Upper lobe of left lung (tissue), 6 donors: ENCODE measurements around the gene DCUN1D3. TPM values are rescaled to one million over a fixed set of nuclear protein-coding genes. Genes with fewer than 3 reads are reported as not detected.
"Not testable (repeated sequence)": the region's sequence is repeated elsewhere in the genome, so short reads cannot be mapped to it uniquely, and the experiment has no call there.

Experiments
- ATAC-seq, 2 donors: fragments of 200-7000 bp; cut with Tn5 transposase; one replicate each; pipeline ENCODE4 v1.9.1; 2022; ENCODE audit warnings: mild to moderate bottlenecking in 2 of 2, moderate library complexity in 2 of 2; ENCODE audit not compliant: low FRiP score in 2 of 2
- DNase-seq, 2 donors: peaks; one replicate each; pipeline ENCODE4 v3.0.0-alpha.2; 2019 to 2020
- H3K27ac ChIP-seq, 4 donors: fragments of 200-600 bp; sonication (generic); one replicate each; pipeline ENCODE4 v1.5.1; 2016 to 2019
- H3K27me3 ChIP-seq, 4 donors: fragments of 200-600 bp; sonication (generic); one replicate each; pipeline ENCODE4 v1.5.1; 2017 to 2019
- H3K36me3 ChIP-seq, 4 donors: fragments of 200-600 bp; sonication (generic); one replicate each; pipeline ENCODE4 v1.5.1; 2016 to 2019
- H3K4me1 ChIP-seq, 4 donors: fragments of 200-600 bp; sonication (generic); one replicate each; pipeline ENCODE4 v1.5.1; 2018 to 2019
- H3K4me3 ChIP-seq, 4 donors: fragments of 200-600 bp; sonication (generic); one replicate each; pipeline ENCODE4 v1.5.1; 2017 to 2019; ENCODE audit warnings: mild to moderate bottlenecking in 2 of 4, moderate library complexity in 1 of 4
- H3K9me3 ChIP-seq, 4 donors: fragments of 200-600 bp; sonication (generic); one replicate each; pipeline ENCODE4 v1.5.1; 2018 to 2019
- EP300 ChIP-seq, 4 donors: sonication (generic); formaldehyde crosslinking; IDR thresholded peaks; one replicate each; pipeline ENCODE4 v1.5.1; 2017; ENCODE audit warnings: antibody characterized with exemption in 4 of 4, control low read depth in 2 of 4
- POLR2A ChIP-seq, 4 donors: fragments of 450-650 bp; IDR thresholded peaks; one replicate each; pipeline ENCODE4 v1.5.1; 2016 to 2017; ENCODE audit warnings: antibody characterized with exemption in 4 of 4, mild to moderate bottlenecking in 2 of 4
- POLR2AphosphoS5 ChIP-seq, 2 donors: sonication (generic); formaldehyde crosslinking; IDR thresholded peaks; one replicate each; pipeline ENCODE4 v1.5.1; 2017; ENCODE audit warnings: antibody characterized with exemption in 2 of 2
- WGBS, 2 donors: methylation state at CpG; one replicate each; pipeline ENCODE4 v1.1.5; 2017 to 2018; 5-methylcytosine and 5-hydroxymethylcytosine counted together
- total RNA-seq, 6 donors: library from RNA; depleted of rRNA in 4 of 6; stranded (reverse); fragments of >200 nt in 4 of 6; gene quantifications; one replicate each; pipeline versions ENCODE4 v1.1.0 to v1.2.1, GENCODE V29; 2016 to 2021
- TF ChIP-seq, protein P1 (sequence below), 6 experiments: fragments of 450-650 bp in 4 of 6; fragments of 200-600 bp in 2 of 6; sonication (generic) in 2 of 6; IDR thresholded peaks; one replicate each; pipeline ENCODE4 v1.5.1; 2016 to 2019; ENCODE audit warnings: antibody characterized with exemption in 6 of 6
- donor health status: DM: no; HTN: no; CAD: no; lungs with moderate emphysema.
- donor health status: DM: no; HTN: yes; CAD: no; lungs with severe emphysema.

Gene DCUN1D3
- total RNA-seq, 6 donors from 2014 or later = 7.2 to 33.0 (median 19.3) TPM

DNA sequence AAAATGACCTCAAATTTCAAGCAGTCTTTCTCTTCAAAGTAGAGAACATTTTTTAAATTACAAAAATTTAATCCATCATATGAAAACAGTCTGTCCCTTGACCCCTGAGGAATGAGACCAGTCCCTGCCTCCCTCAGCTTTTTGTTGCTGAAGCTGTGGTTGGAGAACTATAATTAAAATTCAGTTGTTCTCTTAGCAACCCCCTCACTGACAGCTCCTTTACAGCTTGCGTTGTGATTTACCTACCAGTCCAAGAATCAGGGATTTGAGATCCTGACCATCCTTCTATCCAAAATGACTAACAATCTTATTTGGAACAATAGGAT lies 30.2 kb upstream of the DCUN1D3 start:
- no peak for ATAC-seq

DNA sequence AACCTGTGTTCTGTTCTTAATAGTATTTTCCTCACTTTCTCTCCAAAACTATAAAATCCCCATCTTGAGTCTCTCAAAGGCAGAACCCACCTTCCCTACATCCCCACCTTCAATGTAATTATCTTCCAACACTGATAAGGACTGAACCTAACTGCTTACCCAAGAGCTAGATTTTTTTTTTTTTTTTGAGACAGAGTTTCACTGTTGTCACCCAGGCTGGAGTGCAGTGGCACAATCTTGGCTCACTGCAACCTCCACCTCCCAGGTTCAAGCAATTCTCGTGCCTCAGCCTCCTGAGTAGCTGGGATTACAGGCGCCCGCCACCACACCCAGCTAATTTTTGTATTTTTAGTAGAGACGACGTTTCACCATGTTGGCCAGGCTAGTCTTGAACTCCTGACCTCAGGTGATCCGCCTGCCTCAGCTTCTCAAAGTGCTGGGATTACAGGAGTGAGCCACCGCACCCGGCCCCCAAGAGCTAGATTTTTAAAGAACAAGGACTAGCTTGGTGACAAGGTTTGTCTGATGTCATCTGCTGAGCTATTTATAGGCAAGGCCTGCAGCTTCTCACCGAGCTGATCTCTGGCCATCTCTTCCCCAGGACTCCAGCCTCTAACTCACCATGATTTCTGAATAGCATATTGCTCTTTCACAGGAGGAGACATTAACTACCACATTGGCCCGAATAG lies 29.7 kb upstream of the DCUN1D3 start:
- not testable (repeated sequence) for H3K27me3 ChIP-seq, H3K4me3 ChIP-seq, H3K9me3 ChIP-seq, H3K4me1 ChIP-seq, H3K36me3 ChIP-seq, DNase-seq
- WGBS, 2 donors = 78 to 90% methylated on average over 7 to 10 of the region's 10 CpGs
- ATAC-seq = peak in 1 of 2 donors; percentile 76
- peak overlapping the region in 3 of 4 donors; percentile 30 to 52 (median 40) for H3K27ac ChIP-seq

More for the DNA sequence above, 30.2 kb upstream of the DCUN1D3 start:
- no peak for TF ChIP-seq EP300 (IDR thresholded peaks at IDR 0.05)
- no peak for TF ChIP-seq POLR2A (IDR thresholded peaks at IDR 0.05)
- no peak for TF ChIP-seq POLR2AphosphoS5 (IDR thresholded peaks at IDR 0.05)
- TF ChIP-seq, protein P1, sequence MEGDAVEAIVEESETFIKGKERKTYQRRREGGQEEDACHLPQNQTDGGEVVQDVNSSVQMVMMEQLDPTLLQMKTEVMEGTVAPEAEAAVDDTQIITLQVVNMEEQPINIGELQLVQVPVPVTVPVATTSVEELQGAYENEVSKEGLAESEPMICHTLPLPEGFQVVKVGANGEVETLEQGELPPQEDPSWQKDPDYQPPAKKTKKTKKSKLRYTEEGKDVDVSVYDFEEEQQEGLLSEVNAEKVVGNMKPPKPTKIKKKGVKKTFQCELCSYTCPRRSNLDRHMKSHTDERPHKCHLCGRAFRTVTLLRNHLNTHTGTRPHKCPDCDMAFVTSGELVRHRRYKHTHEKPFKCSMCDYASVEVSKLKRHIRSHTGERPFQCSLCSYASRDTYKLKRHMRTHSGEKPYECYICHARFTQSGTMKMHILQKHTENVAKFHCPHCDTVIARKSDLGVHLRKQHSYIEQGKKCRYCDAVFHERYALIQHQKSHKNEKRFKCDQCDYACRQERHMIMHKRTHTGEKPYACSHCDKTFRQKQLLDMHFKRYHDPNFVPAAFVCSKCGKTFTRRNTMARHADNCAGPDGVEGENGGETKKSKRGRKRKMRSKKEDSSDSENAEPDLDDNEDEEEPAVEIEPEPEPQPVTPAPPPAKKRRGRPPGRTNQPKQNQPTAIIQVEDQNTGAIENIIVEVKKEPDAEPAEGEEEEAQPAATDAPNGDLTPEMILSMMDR (IDR thresholded peaks at IDR 0.05) = no peak
- no peaks in the 10 kb centered on the region for H3K27me3 ChIP-seq
- H3K4me1 ChIP-seq = no peaks in the 10 kb centered on the region
- H3K36me3 ChIP-seq = peaks cover 0 to 4% (median 0%) of the 10 kb centered on the region in 4 donors
- H3K4me3 ChIP-seq = no peak overlapping the region
- H3K27ac ChIP-seq = peak overlapping the region; percentile 16 to 61 (median 26)
- DNase-seq = no peak
- no peaks in the 10 kb centered on the region for H3K9me3 ChIP-seq
- 78 to 85% methylated on average over 1 of the region's 1 CpG for WGBS, 2 donors

DNA sequence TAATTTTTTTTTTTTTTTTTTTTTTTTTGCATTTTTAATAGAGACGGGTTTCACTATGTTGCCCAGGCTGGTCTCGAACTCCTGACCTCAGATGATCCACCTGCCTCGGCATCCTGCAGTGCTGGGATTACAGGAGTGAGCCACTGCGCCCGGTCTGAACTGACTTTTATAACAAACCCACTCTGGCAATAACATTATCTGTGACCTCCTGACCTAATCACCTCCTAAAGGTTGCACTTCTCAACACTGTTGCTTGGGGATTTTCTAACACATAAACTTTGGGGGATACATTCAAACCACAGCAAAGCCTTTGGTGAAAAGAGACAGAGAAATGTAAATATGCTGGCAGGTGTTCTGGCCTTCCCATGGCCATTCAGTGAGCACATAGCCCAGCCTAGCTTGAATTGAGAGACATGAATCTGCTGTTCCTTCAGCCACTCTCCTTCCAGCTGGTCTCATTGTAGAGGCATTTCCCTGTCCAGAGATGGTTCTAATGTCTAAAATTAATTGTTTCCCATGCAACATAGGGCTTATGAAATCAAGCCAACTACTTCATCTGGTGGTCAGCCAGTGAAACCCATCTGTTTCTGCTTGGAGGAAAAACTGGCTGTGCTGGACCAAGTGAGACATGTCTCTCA lies 28.7 kb upstream of the DCUN1D3 start:
- no peak overlapping the region for H3K27ac ChIP-seq
- DNase-seq = no peak
- H3K27me3 ChIP-seq = no peaks in the 10 kb centered on the region
- no peak overlapping the region for H3K4me3 ChIP-seq
- H3K36me3 ChIP-seq = peaks cover 0 to 18% (median 0%) of the 10 kb centered on the region in 4 donors
- H3K9me3 ChIP-seq = no peaks in the 10 kb centered on the region
- no peaks in the 10 kb centered on the region for H3K4me1 ChIP-seq
- TF ChIP-seq, protein P1 (IDR thresholded peaks at IDR 0.05) = no peak
- TF ChIP-seq EP300 (IDR thresholded peaks at IDR 0.05) (no peak), POLR2A (IDR thresholded peaks at IDR 0.05) (no peak), POLR2AphosphoS5 (IDR thresholded peaks at IDR 0.05) (no peak)
- 84 to 92% methylated on average over 5 of the region's 5 CpGs for WGBS, 2 donors
- peak in 1 of 2 donors; percentile 66 for ATAC-seq

DNA sequence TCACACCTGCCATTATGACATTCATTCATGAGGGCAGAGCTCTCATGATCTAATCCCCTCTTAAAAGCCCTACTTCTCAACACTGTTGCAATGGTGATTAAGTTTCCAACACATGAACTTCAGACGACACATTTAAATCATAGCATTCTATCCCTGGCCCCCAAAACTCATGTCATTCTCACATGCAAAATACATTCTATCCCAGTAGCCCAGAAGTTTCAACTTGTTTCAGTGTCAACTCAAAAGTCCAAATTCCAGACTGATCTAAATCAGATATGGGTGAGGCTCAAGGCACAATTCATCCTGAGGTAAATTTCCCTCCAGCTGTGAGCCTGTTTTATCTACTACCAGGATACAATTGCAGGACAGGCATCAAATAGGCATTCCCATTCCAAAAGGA lies 25.6 kb upstream of the DCUN1D3 start:
- TF ChIP-seq, protein P1 (IDR thresholded peaks at IDR 0.05) = no peak
- TF ChIP-seq EP300 (IDR thresholded peaks at IDR 0.05) = no peak
- no peak for TF ChIP-seq POLR2A (IDR thresholded peaks at IDR 0.05)
- no peak for TF ChIP-seq POLR2AphosphoS5 (IDR thresholded peaks at IDR 0.05)
- DNase-seq = no peak
- Histone ChIP-seq H3K27me3 (no peaks in the 10 kb centered on the region), H3K27ac (no peak overlapping the region), H3K9me3 (no peaks in the 10 kb centered on the region), H3K36me3 (peaks cover 0 to 23% (median 0%) of the 10 kb centered on the region in 4 donors), H3K4me1 (no peaks in the 10 kb centered on the region), H3K4me3 (no peak overlapping the region)
- WGBS, 2 donors = 91 to 100% methylated on average over 1 of the region's 1 CpG
- no peak for ATAC-seq

DNA sequence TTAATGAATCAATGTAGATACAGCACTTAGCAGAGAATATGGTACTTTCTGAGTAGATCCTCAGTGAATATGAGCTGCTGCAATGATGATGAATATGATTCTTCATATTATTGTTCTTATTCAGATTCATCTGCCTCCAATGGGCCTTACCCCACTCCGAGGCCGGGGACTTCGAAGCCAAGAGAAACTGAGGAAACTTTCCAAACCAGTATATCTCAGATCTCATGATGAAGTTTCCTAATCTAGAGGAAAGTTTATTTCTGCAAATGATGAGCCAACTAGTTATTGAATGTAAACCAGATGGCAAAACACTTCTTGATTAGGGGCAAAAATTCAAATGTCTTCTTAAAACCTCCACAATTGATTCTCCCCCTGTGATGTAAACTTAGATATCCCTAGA lies 23.7 kb upstream of the DCUN1D3 start:
- no peaks in the 10 kb centered on the region for H3K27me3 ChIP-seq
- no peak for TF ChIP-seq POLR2A (IDR thresholded peaks at IDR 0.05)
- TF ChIP-seq, protein P1 (IDR thresholded peaks at IDR 0.05) = no peak
- H3K4me1 ChIP-seq = peaks cover 0 to 3% (median 1%) of the 10 kb centered on the region in 4 donors
- H3K36me3 ChIP-seq = peaks cover 0 to 29% (median 0%) of the 10 kb centered on the region in 4 donors
- no peaks in the 10 kb centered on the region for H3K9me3 ChIP-seq
- no peak overlapping the region for H3K4me3 ChIP-seq
- DNase-seq (no peak), ATAC-seq (no peak)
- H3K27ac ChIP-seq = no peak overlapping the region
- 78 to 89% methylated on average over 3 of the region's 3 CpGs for WGBS, 2 donors
